Panc1 (cell line): ENCODE results near the gene SLC7A7. TPM values are rescaled to one million over a fixed set of nuclear protein-coding genes. Genes with fewer than 3 reads are reported as not detected.

ENCODE experiments used
- ATAC-seq: fragments of 200-7000 bp; cut with Tn5 transposase; 2 replicates; pipeline ENCODE4 v1.9.1; 2020; ENCODE audit warnings: mild to moderate bottlenecking, moderate library complexity
- BruUV-seq: library from RNA; stranded (reverse); fragments of 400-500 nt; replicated peaks from 2 replicates; lab custom pipeline; 2021; lab: Mats Ljungman, UMichigan
- CTCF ChIA-PET: fragments of 300-600 bp; sonication (Branson Sonifier 250); formaldehyde crosslinking; loops from one replicate; lab custom pipeline; 2022; ENCODE audit warnings: antibody characterized with exemption; lab: Charles Lee
- POLR2A ChIA-PET: fragments of 300-600 bp; sonication (Branson Sonifier 250); formaldehyde crosslinking; loops from one replicate; lab custom pipeline; 2022; ENCODE audit warnings: antibody characterized with exemption; lab: Charles Lee
- DNase-seq: peaks from one replicate; pipeline ENCODE4 v3.0.0-alpha.2; 2010; ENCODE audit warnings: low read depth, low spot score
- H3K27ac ChIP-seq: 2 replicates; pipeline ENCODE4 v1.5.1; 2011; ENCODE audit warnings: mild to moderate bottlenecking, low read length, inconsistent platforms
- H3K27me3 ChIP-seq: fragments of 200-500 bp; sonication (Bioruptor generic); 2 replicates; pipeline ENCODE4 v1.6.0; 2014; ENCODE audit warnings: low read length, inconsistent platforms; ENCODE audit not compliant: control insufficient read depth, insufficient read depth
- H3K36me3 ChIP-seq: fragments of 200-500 bp; sonication (Bioruptor generic); 2 replicates; pipeline ENCODE4 v1.5.1; 2014; ENCODE audit warnings: inconsistent platforms, mild to moderate bottlenecking, low read length, moderate library complexity; ENCODE audit not compliant: control insufficient read depth, insufficient read depth
- H3K4me1 ChIP-seq: 2 replicates; pipeline ENCODE4 v1.5.1; 2011; ENCODE audit warnings: inconsistent platforms, mild to moderate bottlenecking, low read length, moderate library complexity; ENCODE audit not compliant: control insufficient read depth, insufficient read depth
- H3K4me3 ChIP-seq, 2 experiments: 2 replicates each; pipeline ENCODE4 v1.5.1; 2011 to 2012; ENCODE audit warnings: low read depth in 2 of 2, low read length in 2 of 2, mild to moderate bottlenecking in 2 of 2, inconsistent platforms in 1 of 2, moderate library complexity in 1 of 2
- H3K9me3 ChIP-seq: fragments of 200-500 bp; sonication (Bioruptor generic); 2 replicates; pipeline ENCODE4 v1.5.1; 2014; ENCODE audit warnings: low read depth, mild to moderate bottlenecking, inconsistent platforms, low read length, moderate library complexity; ENCODE audit not compliant: control insufficient read depth, insufficient read depth
- POLR2AphosphoS5 ChIP-seq: IDR thresholded peaks from 2 replicates; pipeline ENCODE4 v1.6.1; 2012; ENCODE audit warnings: mild to moderate bottlenecking, low read depth, low read length, moderate library complexity
- SIN3A ChIP-seq: IDR thresholded peaks from 2 replicates; pipeline ENCODE4 v1.6.1; 2012; ENCODE audit warnings: low read depth, mild to moderate bottlenecking, low read length, moderate library complexity, borderline replicate concordance; ENCODE audit not compliant: insufficient read depth
- TCF7L2 ChIP-seq: IDR thresholded peaks from 2 replicates; pipeline ENCODE4 v1.6.1; 2011; ENCODE audit warnings: mild to moderate bottlenecking, low read depth, low read length, inconsistent platforms
- in situ Hi-C: cut with HindIII; loops from 2 replicates; pipeline ENCODE4 v1.10.0; 2016; ENCODE audit warnings: low sequenced_read_pairs, low pct_unique_long_range_greater_than_20kb
- intact Hi-C: fragments of 100-400 bp; cut with micrococcal nuclease; formaldehyde crosslinking; loops from one replicate; pipeline ENCODE4 v1.10.0; 2022; ENCODE audit not compliant: unreplicated experiment
- total RNA-seq: library from RNA; stranded (reverse); gene quantifications from one replicate; pipeline ENCODE4 v1.2.1, GENCODE V29; 2021; ENCODE audit not compliant: unreplicated experiment
- TF ChIP-seq, protein P1 (sequence below): fragments of 450-650 bp; IDR thresholded peaks from 2 replicates; pipeline ENCODE4 v1.5.1; 2017; ENCODE audit warnings: mild to moderate bottlenecking
- TF ChIP-seq, protein P2 (sequence below), 2 experiments: IDR thresholded peaks; 2 replicates each; pipeline ENCODE4 v1.6.1; 2011 to 2012; ENCODE audit warnings: low read depth in 2 of 2, control low read depth in 1 of 2, low read length in 1 of 2, mild to moderate bottlenecking in 1 of 2, moderate library complexity in 1 of 2; ENCODE audit not compliant: insufficient read depth in 1 of 2

The SLC7A7 gene
- total RNA-seq, 1 experiment from 2014 or later: 0.85 TPM

DNA sequence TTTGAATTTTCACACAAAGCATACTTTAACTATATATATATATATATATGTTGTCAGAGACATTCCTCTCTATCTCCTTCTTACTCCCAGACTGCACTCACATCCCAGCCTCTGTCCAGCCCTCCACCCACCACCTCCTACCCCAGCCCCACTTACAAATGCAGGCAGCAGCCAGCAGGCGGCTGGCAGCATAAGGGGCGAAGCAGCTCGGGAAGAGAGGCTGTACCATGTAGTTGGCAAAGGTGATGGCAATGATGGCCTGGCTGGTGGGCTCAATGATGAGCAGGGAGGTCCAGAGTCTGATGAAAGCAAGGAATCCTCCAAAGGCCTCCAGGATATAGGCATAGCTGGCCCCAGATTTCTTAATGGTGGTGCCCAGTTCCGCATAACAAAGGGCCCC lies 2.5 kb downstream of the SLC7A7 start:
- H3K27ac ChIP-seq: no peak overlapping the region
- TF ChIP-seq, protein P1, sequence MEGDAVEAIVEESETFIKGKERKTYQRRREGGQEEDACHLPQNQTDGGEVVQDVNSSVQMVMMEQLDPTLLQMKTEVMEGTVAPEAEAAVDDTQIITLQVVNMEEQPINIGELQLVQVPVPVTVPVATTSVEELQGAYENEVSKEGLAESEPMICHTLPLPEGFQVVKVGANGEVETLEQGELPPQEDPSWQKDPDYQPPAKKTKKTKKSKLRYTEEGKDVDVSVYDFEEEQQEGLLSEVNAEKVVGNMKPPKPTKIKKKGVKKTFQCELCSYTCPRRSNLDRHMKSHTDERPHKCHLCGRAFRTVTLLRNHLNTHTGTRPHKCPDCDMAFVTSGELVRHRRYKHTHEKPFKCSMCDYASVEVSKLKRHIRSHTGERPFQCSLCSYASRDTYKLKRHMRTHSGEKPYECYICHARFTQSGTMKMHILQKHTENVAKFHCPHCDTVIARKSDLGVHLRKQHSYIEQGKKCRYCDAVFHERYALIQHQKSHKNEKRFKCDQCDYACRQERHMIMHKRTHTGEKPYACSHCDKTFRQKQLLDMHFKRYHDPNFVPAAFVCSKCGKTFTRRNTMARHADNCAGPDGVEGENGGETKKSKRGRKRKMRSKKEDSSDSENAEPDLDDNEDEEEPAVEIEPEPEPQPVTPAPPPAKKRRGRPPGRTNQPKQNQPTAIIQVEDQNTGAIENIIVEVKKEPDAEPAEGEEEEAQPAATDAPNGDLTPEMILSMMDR: no peak
- TF ChIP-seq, protein P2, sequence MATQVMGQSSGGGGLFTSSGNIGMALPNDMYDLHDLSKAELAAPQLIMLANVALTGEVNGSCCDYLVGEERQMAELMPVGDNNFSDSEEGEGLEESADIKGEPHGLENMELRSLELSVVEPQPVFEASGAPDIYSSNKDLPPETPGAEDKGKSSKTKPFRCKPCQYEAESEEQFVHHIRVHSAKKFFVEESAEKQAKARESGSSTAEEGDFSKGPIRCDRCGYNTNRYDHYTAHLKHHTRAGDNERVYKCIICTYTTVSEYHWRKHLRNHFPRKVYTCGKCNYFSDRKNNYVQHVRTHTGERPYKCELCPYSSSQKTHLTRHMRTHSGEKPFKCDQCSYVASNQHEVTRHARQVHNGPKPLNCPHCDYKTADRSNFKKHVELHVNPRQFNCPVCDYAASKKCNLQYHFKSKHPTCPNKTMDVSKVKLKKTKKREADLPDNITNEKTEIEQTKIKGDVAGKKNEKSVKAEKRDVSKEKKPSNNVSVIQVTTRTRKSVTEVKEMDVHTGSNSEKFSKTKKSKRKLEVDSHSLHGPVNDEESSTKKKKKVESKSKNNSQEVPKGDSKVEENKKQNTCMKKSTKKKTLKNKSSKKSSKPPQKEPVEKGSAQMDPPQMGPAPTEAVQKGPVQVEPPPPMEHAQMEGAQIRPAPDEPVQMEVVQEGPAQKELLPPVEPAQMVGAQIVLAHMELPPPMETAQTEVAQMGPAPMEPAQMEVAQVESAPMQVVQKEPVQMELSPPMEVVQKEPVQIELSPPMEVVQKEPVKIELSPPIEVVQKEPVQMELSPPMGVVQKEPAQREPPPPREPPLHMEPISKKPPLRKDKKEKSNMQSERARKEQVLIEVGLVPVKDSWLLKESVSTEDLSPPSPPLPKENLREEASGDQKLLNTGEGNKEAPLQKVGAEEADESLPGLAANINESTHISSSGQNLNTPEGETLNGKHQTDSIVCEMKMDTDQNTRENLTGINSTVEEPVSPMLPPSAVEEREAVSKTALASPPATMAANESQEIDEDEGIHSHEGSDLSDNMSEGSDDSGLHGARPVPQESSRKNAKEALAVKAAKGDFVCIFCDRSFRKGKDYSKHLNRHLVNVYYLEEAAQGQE (IDR thresholded peaks at IDR 0.05; ENCODE audit: insufficient read depth in 1 of 2, low read depth in 2 of 2, low read length in 1 of 2): no peak
- TF ChIP-seq POLR2AphosphoS5: no peak
- TF ChIP-seq SIN3A: no peak
- TF ChIP-seq TCF7L2: no peak
- H3K9me3 ChIP-seq: no peaks in the 10 kb centered on the region
- POLR2A ChIA-PET: interaction anchor here (0.6 kb wide), 1 partner anchor 138 kb away, joined by 4 read pairs; no protein-coding TSS in a partner anchor
- H3K4me1 ChIP-seq: no peaks in the 10 kb centered on the region; the same call in 1 of the 2 replicates
- no peaks in the 10 kb centered on the region for H3K27me3 ChIP-seq
- BruUV-seq: no TSS peak
- intact Hi-C loops (no loop called here), in situ Hi-C loops (no loop called here)
- no peak for ATAC-seq
- no peaks in the 10 kb centered on the region for H3K36me3 ChIP-seq
- H3K4me3 ChIP-seq: no peak overlapping the region
- DNase-seq: no peak
- CTCF ChIA-PET: interaction anchor here (0.5 to 1.0 kb wide), 2 partner anchors 10 to 11 kb away, joined by 3 read pairs; no protein-coding TSS in a partner anchor

DNA sequence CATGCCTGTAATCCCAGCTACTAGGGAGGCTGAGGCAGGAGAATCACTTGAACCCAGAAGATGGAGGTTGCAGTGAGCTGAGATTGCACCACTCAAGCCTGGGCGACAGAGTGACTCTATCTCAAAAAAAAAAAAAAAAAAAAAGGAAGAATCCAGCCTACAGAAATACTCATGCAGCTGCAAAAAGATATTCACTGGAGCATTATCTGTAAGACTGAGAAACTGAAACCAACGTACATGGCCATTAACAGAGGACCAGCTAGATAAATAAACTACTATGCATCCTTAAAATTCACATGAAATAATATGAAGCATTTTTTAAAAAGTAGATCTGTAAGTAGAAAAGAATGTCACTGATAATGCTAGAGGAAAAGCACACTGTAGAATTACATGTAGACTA lies 3.5 kb downstream of the SLC7A7 start:
- no peak overlapping the region for H3K27ac ChIP-seq
- H3K36me3 ChIP-seq: no peaks in the 10 kb centered on the region
- no peaks in the 10 kb centered on the region for H3K27me3 ChIP-seq
- POLR2A ChIA-PET: no interaction called here
- no peaks in the 10 kb centered on the region for H3K9me3 ChIP-seq
- CTCF ChIA-PET: interaction anchor here (0.6 kb wide), 1 partner anchor 12 kb away, joined by 6 read pairs; no protein-coding TSS in a partner anchor
- BruUV-seq: no TSS peak
- DNase-seq (no peak), ATAC-seq (no peak)
- no peaks in the 10 kb centered on the region for H3K4me1 ChIP-seq
- intact Hi-C loops (no loop called here), in situ Hi-C loops (no loop called here)
- TF ChIP-seq, protein P1: no peak
- TF ChIP-seq SIN3A (no peak), TCF7L2 (no peak), POLR2AphosphoS5 (no peak)
- TF ChIP-seq, protein P2 (IDR thresholded peaks at IDR 0.05; ENCODE audit: insufficient read depth in 1 of 2, low read depth in 2 of 2, low read length in 1 of 2): no peak
- H3K4me3 ChIP-seq: no peak overlapping the region
